Measurements from ENCODE around the gene EIF6. TPM values are rescaled to one million over a fixed set of nuclear protein-coding genes. Genes with fewer than 3 reads are reported as not detected.

EIF6 gene
- total RNA-seq, 2 donors from 2014 or later = 23.3 to 35.6 TPM

DNA sequence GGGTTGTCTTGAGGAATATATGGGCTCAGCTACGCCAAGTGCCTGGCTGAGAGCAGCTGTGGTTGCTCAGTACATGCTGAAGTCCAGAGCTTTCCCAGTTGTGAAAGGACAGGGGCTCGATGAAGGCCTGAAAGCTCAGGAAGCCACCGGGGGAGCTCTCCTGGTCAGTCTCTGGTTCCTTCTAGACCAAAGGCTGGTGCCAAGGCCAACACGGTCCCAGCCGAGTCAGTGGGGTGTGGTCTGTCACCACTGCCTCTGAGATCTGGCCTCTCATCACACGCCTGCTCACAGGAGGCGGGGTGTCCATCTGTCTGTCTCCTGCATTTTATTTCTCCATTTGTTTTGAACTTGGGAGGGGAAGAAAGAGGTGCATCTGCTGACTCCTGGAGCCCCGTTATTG is 12.6 kb upstream of the EIF6 start:
- H3K4me3 ChIP-seq = no peak overlapping the region
- TF ChIP-seq, protein P1, sequence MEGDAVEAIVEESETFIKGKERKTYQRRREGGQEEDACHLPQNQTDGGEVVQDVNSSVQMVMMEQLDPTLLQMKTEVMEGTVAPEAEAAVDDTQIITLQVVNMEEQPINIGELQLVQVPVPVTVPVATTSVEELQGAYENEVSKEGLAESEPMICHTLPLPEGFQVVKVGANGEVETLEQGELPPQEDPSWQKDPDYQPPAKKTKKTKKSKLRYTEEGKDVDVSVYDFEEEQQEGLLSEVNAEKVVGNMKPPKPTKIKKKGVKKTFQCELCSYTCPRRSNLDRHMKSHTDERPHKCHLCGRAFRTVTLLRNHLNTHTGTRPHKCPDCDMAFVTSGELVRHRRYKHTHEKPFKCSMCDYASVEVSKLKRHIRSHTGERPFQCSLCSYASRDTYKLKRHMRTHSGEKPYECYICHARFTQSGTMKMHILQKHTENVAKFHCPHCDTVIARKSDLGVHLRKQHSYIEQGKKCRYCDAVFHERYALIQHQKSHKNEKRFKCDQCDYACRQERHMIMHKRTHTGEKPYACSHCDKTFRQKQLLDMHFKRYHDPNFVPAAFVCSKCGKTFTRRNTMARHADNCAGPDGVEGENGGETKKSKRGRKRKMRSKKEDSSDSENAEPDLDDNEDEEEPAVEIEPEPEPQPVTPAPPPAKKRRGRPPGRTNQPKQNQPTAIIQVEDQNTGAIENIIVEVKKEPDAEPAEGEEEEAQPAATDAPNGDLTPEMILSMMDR (IDR thresholded peaks at IDR 0.05) = no peak
- no peak for TF ChIP-seq POLR2A (IDR thresholded peaks at IDR 0.05)

DNA sequence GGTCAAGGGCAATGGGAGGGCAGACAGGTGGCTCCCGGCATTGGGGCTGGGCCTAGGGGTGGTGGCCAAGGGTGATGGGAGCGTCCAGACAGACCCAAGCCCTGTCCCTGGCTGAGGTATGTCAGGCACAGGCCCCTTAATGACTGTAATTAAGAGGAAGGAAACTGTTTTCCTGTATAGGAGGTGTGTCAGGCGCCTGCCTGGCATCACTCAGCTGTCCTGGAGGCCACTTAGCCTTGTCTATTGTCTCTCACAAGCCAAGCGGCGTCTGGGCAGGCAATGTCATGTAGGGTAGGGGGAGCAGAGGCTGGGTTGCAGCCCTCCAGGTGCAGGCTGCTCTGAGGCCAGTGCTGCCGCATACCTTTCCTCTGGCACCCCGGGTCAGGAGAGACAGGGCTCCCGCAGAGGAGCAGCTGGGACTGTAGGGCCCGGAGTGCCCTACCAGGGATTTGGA is 11.6 kb upstream of the EIF6 start:
- no peak overlapping the region for H3K4me3 ChIP-seq
- DNase-seq (no peak), ATAC-seq (no peak)
- peaks cover 0 to 3% of the 10 kb centered on the region in 2 donors for H3K27me3 ChIP-seq
- TF ChIP-seq POLR2A (IDR thresholded peaks at IDR 0.05) = no peak
- TF ChIP-seq, protein P1 (IDR thresholded peaks at IDR 0.05) = no peak
- intact Hi-C loops (cut with DNase I) = loop anchor here (10.0 kb wide), 1 partner anchor 139 kb away; the partner anchor contains the start of gene GDF5
- no peaks in the 10 kb centered on the region for H3K9me3 ChIP-seq
- H3K4me1 ChIP-seq = no peaks in the 10 kb centered on the region
- H3K27ac ChIP-seq = no peak overlapping the region
- no peaks in the 10 kb centered on the region for H3K36me3 ChIP-seq (replicated peaks in 1 of 2; ENCODE audit: insufficient read depth in 1 of 2, low read depth in 2 of 2)
- 57 to 72% methylated on average over 3 to 9 of the region's 9 CpGs for WGBS, 2 donors

More for the DNA sequence above, 12.6 kb upstream of the EIF6 start:
- intact Hi-C loops (cut with DNase I) = loop anchor here (10.0 kb wide), 1 partner anchor 138 kb away; the partner anchor contains the start of gene GDF5
- H3K9me3 ChIP-seq = no peaks in the 10 kb centered on the region
- 46 to 48% methylated on average over 6 to 8 of the region's 8 CpGs for WGBS, 2 donors
- H3K27me3 ChIP-seq = peaks cover 0 to 3% of the 10 kb centered on the region in 2 donors
- ATAC-seq (no peak), DNase-seq (no peak)
- no peaks in the 10 kb centered on the region for H3K36me3 ChIP-seq (replicated peaks in 1 of 2; ENCODE audit: insufficient read depth in 1 of 2, low read depth in 2 of 2)
- H3K4me1 ChIP-seq = no peaks in the 10 kb centered on the region
- no peak overlapping the region for H3K27ac ChIP-seq

DNA sequence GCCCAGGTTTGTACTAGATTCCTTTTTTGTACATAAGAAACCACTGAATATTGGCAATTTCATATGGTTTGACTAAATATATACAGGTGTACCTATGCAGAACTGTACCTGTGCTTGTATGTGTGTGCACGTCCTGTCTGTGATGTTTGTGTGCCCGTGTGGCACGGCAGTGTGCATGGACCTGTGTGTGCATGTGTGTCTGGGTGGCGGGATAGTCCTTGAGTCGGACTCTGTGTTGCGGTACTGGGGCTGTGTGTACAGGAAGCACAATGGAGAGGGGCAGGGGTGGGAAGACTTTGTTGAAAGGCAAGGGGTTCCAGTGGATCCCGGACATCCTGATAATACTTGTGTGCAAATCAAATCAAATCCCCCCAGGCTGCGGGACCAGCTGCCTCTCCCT is 11.1 kb upstream of the EIF6 start:
- H3K27me3 ChIP-seq = peaks cover 0 to 3% of the 10 kb centered on the region in 2 donors
- TF ChIP-seq, protein P1 (IDR thresholded peaks at IDR 0.05) = no peak
- TF ChIP-seq POLR2A (IDR thresholded peaks at IDR 0.05) = no peak
- no peak for DNase-seq
- H3K4me3 ChIP-seq = no peak overlapping the region
- no peak overlapping the region for H3K27ac ChIP-seq
- no peaks in the 10 kb centered on the region for H3K36me3 ChIP-seq (replicated peaks in 1 of 2; ENCODE audit: insufficient read depth in 1 of 2, low read depth in 2 of 2)
- H3K9me3 ChIP-seq = no peaks in the 10 kb centered on the region
- intact Hi-C loops (cut with DNase I) = loop anchor here (10.0 kb wide), 1 partner anchor 139 kb away; the partner anchor contains the start of gene GDF5
- no peaks in the 10 kb centered on the region for H3K4me1 ChIP-seq
- ATAC-seq = no peak
- WGBS, 2 donors = 55 to 66% methylated on average over 8 of the region's 8 CpGs

DNA sequence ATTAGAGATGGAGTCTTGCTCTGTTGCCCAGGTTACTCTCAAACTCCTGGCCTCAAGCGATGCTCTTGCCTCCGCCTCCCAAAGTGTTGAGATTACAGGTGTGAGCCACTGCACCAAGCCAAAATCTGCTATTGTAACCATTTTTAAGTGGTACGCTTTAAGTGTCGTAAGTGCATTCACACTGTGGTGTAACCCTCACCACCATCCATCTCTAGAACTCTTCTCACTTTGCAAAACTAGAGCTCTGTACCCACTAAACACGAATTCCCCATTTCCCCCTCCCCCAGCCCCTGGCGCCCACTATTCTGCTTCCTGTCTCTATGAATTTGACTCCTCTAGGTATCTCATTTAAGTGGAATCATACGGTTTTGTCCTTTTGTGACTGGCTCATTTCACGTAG is 10.5 kb upstream of the EIF6 start:
- no peak overlapping the region for H3K4me3 ChIP-seq
- DNase-seq = no peak
- H3K4me1 ChIP-seq = no peaks in the 10 kb centered on the region
- TF ChIP-seq, protein P1 (IDR thresholded peaks at IDR 0.05) = no peak
- no peak for TF ChIP-seq POLR2A (IDR thresholded peaks at IDR 0.05)
- no peak for ATAC-seq
- intact Hi-C loops (cut with DNase I) = loop anchor here (10.0 kb wide), 1 partner anchor 140 kb away; the partner anchor contains the start of gene GDF5
- no peaks in the 10 kb centered on the region for H3K9me3 ChIP-seq
- 59 to 63% methylated on average over 8 of the region's 8 CpGs for WGBS, 2 donors
- no peaks in the 10 kb centered on the region for H3K36me3 ChIP-seq (replicated peaks in 1 of 2; ENCODE audit: insufficient read depth in 1 of 2, low read depth in 2 of 2)
- no peak overlapping the region for H3K27ac ChIP-seq
- H3K27me3 ChIP-seq = peaks cover 0 to 3% of the 10 kb centered on the region in 2 donors

DNA sequence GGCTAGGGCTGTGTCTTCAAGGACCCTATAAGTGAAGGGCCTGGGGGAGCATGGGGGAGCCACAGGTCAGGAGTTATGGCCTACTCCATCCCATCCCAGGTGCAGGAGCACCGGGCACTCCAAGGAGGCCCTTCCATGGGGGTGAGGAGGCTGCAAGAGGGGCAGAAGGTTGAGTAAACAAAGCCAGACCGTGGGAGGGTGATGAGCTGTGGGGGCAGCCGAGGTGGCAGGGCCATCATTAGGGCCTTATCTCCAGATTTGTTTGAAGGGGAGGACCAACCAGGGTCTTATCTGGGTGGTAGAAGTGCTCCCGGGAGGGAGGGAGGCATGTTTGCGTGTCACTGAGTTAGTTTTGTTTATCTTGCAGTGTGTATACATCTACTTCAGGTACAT is 9.7 kb upstream of the EIF6 start:
- TF ChIP-seq POLR2A (IDR thresholded peaks at IDR 0.05) = no peak
- TF ChIP-seq, protein P1 (IDR thresholded peaks at IDR 0.05) = no peak
- 25 to 34% methylated on average over 5 of the region's 5 CpGs for WGBS, 2 donors
- no peaks in the 10 kb centered on the region for H3K4me1 ChIP-seq
- intact Hi-C loops (cut with DNase I) = loop anchor here (10.0 kb wide), 1 partner anchor 141 kb away; the partner anchor contains the start of gene GDF5
- no peak for DNase-seq
- no peaks in the 10 kb centered on the region for H3K36me3 ChIP-seq (replicated peaks in 1 of 2; ENCODE audit: insufficient read depth in 1 of 2, low read depth in 2 of 2)
- H3K4me3 ChIP-seq = no peak overlapping the region
- H3K27me3 ChIP-seq = peaks cover 0 to 3% of the 10 kb centered on the region in 2 donors
- no peak overlapping the region for H3K27ac ChIP-seq
- H3K9me3 ChIP-seq = no peaks in the 10 kb centered on the region
- no peak for ATAC-seq

Data from body of pancreas (tissue), 4 donors.